ENCODE results near the gene ARID1A. TPM values are rescaled to one million over a fixed set of nuclear protein-coding genes. Genes with fewer than 3 reads are reported as not detected.
"Not testable (repeated sequence)": the region's sequence is repeated elsewhere in the genome, so short reads cannot be mapped to it uniquely, and the experiment has no call there.

Gene ARID1A
- total RNA-seq (2014; rRNA removed; shearing (Covaris generic)): 12.4 and 12.6 TPM in 2 replicates

- peak; percentile 98 for DNase-seq (ENCODE audit: low read depth)
Measured at GRCh38 chr1:26695356-26696118, at the start of gene ARID1A. TSS of gene ARID1A (plus strand) at chr1:26696015. CDS start at chr1:26696404, 389 bp downstream.

GRCh38 chr1:26664802-26665201 lies 31.0 kb upstream of the ARID1A start:
- no peak for DNase-seq (ENCODE audit: low read depth)

GRCh38 chr1:26666855-26667254 lies 29.0 kb upstream of the ARID1A start:
- peak; percentile 48 for DNase-seq (ENCODE audit: low read depth)

- DNase-seq (ENCODE audit: low read depth): not testable (repeated sequence)
Measured at GRCh38 chr1:26668106-26668786, 27.6 kb upstream of the ARID1A start.

GRCh38 chr1:26677306-26678115 lies 18.3 kb upstream of the ARID1A start:
- DNase-seq (ENCODE audit: low read depth): peak; percentile 86

- DNase-seq (ENCODE audit: low read depth): no peak
Measured at GRCh38 chr1:26684763-26685508, 10.9 kb upstream of the ARID1A start.

- no peak for DNase-seq (ENCODE audit: low read depth)
Measured at GRCh38 chr1:26686795-26687194, 9.0 kb upstream of the ARID1A start.

GRCh38 chr1:26689504-26689903 lies 6.3 kb upstream of the ARID1A start:
- no peak for DNase-seq (ENCODE audit: low read depth)

GRCh38 chr1:26690157-26690556 lies 5.7 kb upstream of the ARID1A start:
- no peak for DNase-seq (ENCODE audit: low read depth)

- no peak for DNase-seq (ENCODE audit: low read depth)
Measured at GRCh38 chr1:26690576-26691031, 5.2 kb upstream of the ARID1A start.

- peak; percentile 92 for DNase-seq (ENCODE audit: low read depth)
Measured at GRCh38 chr1:26692211-26692792, 3.5 kb upstream of the ARID1A start.

GRCh38 chr1:26692793-26693490 lies 2.9 kb upstream of the ARID1A start:
- peak; percentile 98 for DNase-seq (ENCODE audit: low read depth)

GRCh38 chr1:26693599-26694572 lies 1.9 kb upstream of the ARID1A start:
- no peak for DNase-seq (ENCODE audit: low read depth)

GRCh38 chr1:26694638-26695355 lies 1.0 kb upstream of the ARID1A start:
- DNase-seq (ENCODE audit: low read depth): no peak

- DNase-seq (ENCODE audit: low read depth): peak; percentile 27
Measured at GRCh38 chr1:26696119-26696653, 371 bp downstream of the ARID1A start.

- DNase-seq (ENCODE audit: low read depth): peak; percentile 42
Measured at GRCh38 chr1:26696654-26697430, 1.0 kb downstream of the ARID1A start.

- DNase-seq (ENCODE audit: low read depth): peak; percentile 24
Measured at GRCh38 chr1:26697431-26697977, 1.7 kb downstream of the ARID1A start.
